SJCRH30 (cell line): ENCODE results near the gene RNH1. TPM values are rescaled to one million over a fixed set of nuclear protein-coding genes. Genes with fewer than 3 reads are reported as not detected.

Experiments used
- DNase-seq, 2 experiments: peaks; one replicate each; pipeline ENCODE4 v3.0.0-alpha.2; 2015 to 2020
- H3K27ac ChIP-seq: fragments of 250-450 bp; sonication (Bioruptor Pico); 2 replicates; pipeline ENCODE4 v1.5.1; 2020; ENCODE audit warnings: mild to moderate bottlenecking, moderate library complexity
- H3K27me3 ChIP-seq: fragments of 250-450 bp; sonication (Bioruptor Pico); 2 replicates; pipeline ENCODE4 v1.5.1; 2020; ENCODE audit warnings: mild to moderate bottlenecking, moderate library complexity
- H3K36me3 ChIP-seq: fragments of 250-450 bp; sonication (Bioruptor Pico); 2 replicates; pipeline ENCODE4 v1.5.1; 2020; ENCODE audit warnings: mild to moderate bottlenecking, moderate library complexity
- H3K4me1 ChIP-seq: fragments of 250-450 bp; sonication (Bioruptor Pico); 2 replicates; pipeline ENCODE4 v1.5.1; 2020; ENCODE audit warnings: mild to moderate bottlenecking, moderate library complexity
- H3K4me3 ChIP-seq: fragments of 250-450 bp; sonication (Bioruptor Pico); 2 replicates; pipeline ENCODE4 v1.5.1; 2020; ENCODE audit warnings: mild to moderate bottlenecking, moderate library complexity
- H3K9me3 ChIP-seq: fragments of 250-450 bp; sonication (Bioruptor Pico); replicated peaks from 2 replicates; pipeline ENCODE4 v1.5.1; 2020; ENCODE audit warnings: mild to moderate bottlenecking, moderate library complexity
- total RNA-seq: library from RNA; depleted of rRNA; stranded (reverse); fragments of >200 nt; shearing (Covaris generic); gene quantifications from 2 replicates; pipeline ENCODE4 v1.2.3, GENCODE V29; 2014

Gene RNH1
- total RNA-seq, 1 experiment from 2014 or later = 84.7 TPM

DNA sequence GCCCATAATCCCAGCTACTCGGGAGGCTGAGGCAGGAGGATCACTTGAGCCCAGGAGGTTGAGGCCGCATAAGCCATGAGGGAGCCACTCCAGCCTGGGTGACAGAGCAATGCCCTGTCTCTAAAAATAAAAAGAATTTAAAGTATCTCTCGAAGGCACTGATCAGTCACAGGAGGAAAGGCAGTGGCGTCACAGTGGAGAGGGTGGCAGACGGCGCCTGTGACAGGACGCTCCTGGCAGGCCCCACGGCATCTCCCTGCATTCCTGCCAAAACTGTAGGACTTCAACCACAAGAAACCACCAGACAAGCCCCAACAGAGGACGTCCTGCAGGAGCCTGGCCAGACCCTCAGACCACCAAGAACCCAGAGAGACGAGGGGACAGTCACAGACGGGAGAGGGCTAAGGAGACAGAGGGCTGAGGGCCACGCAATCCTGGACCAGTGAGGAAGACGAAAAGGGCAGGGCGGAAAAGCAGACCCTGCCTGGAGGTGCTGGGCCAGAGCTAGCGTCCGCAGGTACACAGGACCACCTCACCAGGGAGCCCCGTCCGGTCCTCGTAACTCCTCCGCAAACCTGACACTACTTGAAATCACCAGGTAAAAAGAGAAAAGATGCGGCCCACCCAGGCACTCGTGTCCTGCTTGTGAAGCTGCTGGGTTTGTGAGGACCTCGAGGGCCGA lies 5.9 kb downstream of the RNH1 start:
- Histone ChIP-seq H3K4me1 (0 out of 2 replicates have a peak, but pooled peaks cover 3% of the 10 kb centered on the region), H3K27ac (no peak overlapping the region), H3K36me3 (peaks cover 54% of the 10 kb centered on the region), H3K4me3 (no peak overlapping the region), H3K27me3 (no peaks in the 10 kb centered on the region), H3K9me3 (no peaks in the 10 kb centered on the region; the same call in 1 of the 2 replicates)
- no peak for DNase-seq

DNA sequence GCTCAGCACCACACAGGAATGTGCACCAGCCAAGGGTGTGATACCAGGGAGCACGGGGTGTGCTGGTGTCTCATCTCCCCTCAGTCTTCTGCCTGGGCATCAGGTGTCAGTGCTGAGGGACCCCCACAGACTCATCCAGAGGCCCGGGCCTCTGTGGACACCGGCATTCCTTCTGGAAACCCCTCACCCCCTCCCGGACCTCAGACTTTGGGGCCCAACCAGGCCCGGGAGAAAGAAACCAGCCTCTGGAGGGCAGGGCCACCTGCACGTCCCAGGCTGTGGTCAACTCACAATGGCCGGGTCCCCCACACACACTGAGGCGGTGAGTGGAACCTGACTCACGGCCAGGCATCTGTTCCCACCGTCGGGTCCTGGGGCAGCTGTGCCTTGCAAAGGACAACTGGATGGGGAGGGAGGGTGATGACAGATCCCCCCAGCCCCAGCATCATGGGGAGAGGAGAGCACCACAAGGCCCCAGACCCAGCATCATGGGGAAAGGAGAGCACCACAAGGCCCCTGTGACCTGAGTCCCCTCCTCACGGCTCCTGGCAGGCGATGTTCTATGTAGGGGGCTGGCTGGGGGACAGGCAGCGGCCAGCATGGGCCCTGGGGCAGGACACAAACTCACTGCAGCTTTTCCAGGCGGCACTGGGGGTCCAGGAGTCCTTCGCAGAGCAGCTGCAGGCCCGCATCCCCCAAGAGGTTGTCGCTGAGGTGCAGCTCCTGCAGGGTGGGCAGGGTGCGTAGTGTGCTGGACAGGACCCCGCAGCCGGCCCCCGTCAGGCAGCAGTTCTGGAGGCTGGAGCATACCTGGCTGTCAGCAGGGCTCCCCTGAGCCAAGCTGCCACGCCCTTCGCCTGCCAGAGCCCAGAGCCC lies 7.6 kb downstream of the RNH1 start:
- H3K9me3 ChIP-seq = no peaks in the 10 kb centered on the region; the same call in 1 of the 2 replicates
- H3K27ac ChIP-seq = no peak overlapping the region
- peaks cover 59% of the 10 kb centered on the region for H3K36me3 ChIP-seq
- H3K4me3 ChIP-seq = no peak overlapping the region
- no peak for DNase-seq
- no peaks in the 10 kb centered on the region for H3K27me3 ChIP-seq
- no peaks in the 10 kb centered on the region for H3K4me1 ChIP-seq

DNA sequence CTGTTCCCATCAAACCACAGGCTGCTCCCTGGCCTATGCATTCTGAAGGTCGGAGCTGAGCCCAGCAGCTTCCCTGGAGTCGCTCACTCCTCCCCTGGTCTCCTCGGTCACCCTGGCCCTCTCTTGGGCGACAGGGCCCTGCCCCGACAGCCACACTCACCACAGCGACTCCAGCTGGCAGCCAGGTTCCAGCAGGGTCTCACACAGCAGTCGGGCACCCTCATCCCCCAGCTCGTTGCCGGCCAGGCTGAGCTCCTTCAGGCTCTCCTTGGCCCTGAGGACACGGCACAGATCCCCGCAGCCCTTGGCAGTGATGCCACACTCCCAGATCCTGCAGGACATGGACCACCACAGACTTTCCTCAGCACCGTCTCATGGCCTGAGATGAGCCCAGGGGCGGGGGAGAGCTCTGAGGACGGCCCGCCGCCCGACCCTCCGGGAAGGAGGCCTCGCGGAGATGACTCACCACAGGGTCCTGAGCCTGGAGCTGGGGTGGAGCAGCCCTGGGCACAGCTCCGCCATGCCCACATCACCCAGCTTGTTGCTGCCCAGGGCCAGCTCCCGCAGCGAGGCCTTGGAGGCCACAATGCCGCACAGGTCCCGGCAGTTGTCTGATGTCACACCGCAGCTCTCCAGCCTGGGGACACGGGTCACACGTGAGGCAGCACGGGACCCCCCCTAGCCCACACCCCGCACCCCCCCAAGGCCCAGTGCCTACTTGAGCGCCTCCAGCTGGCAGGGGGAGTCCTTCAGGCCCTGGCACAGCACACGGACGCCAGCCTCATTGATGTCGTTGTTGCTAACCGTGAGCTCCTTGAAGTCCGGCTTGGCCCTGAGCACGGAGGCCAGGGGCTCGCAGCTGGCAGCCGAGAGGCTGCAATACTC lies 8.5 kb downstream of the RNH1 start:
- Histone ChIP-seq H3K9me3 (no peaks in the 10 kb centered on the region; the same call in 1 of the 2 replicates), H3K4me1 (no peaks in the 10 kb centered on the region), H3K27me3 (no peaks in the 10 kb centered on the region), H3K4me3 (no peak overlapping the region), H3K36me3 (peaks cover 63% of the 10 kb centered on the region), H3K27ac (no peak overlapping the region)
- no peak for DNase-seq

DNA sequence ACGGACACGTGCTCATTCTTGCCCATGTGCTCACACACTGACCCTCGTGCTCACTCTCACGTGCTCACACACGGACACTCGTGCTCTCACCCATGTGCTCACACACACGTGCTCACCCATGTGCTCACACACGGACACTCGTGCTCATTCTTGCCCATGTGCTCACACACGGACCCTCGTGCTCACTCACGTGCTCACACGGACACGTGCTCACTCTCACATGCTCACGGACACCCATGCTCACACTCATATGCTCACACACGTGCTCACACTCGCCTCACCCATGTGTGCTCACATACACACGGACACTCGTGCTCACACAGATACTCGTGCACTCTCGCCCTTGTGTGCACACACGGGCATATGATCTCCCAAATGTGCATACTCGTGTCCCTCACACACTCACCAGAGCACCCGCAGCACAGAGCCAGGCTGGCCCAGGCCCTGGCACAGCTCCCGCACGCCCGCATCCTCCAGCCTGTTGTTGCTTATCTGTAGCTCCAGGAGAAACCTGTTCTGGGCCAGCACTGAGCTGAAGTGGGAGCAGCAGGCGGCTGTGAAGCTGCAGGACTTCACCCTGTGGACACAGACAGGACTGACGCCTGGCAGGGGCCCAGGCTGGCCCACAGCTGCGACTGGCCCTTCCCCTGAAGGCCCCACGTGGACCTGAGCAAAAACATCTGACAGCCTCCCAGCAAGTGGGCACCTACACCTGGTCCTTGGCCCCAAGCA lies 9.3 kb downstream of the RNH1 start:
- H3K9me3 ChIP-seq = no peaks in the 10 kb centered on the region; the same call in 1 of the 2 replicates
- peaks cover 64% of the 10 kb centered on the region for H3K36me3 ChIP-seq
- no peaks in the 10 kb centered on the region for H3K4me1 ChIP-seq
- no peak for DNase-seq
- H3K27ac ChIP-seq = no peak overlapping the region
- no peak overlapping the region for H3K4me3 ChIP-seq
- H3K27me3 ChIP-seq = no peaks in the 10 kb centered on the region

DNA sequence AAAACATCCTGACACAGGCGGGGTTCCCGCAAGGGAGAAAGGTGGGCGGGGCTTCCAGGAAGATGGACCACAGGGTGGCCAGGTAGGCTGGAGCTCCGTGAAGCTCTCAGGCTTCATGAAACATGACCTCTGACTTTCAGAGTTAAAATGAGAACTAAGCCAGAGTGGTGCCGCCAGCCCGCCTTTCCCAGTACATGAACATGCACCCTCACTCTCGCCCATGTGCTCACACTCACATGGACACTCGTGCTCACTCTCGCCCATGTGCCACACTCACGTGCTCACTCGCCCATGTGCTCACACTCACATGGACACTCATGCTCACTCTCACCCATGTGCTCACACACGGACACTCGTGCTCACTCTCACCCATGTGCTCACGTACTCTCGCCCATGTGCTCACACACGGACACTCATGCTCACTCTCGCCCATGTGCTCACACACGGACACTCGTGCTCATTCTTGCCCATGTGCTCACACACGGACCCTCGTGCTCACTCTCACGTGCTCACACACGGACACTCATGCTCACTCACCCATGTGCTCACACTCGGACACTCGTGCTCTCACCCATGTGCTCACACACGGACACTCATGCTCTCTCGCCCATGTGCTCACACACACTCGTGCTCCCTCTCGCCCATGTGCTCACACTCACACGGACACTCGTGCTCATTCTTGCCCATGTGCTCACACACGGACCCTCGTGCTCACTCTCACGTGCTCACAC lies 10.0 kb downstream of the RNH1 start:
- peaks cover 64% of the 10 kb centered on the region for H3K36me3 ChIP-seq
- no peak overlapping the region for H3K27ac ChIP-seq
- no peaks in the 10 kb centered on the region; the same call in 1 of the 2 replicates for H3K9me3 ChIP-seq
- no peaks in the 10 kb centered on the region for H3K27me3 ChIP-seq
- no peak for DNase-seq
- no peak overlapping the region for H3K4me3 ChIP-seq
- H3K4me1 ChIP-seq = no peaks in the 10 kb centered on the region

DNA sequence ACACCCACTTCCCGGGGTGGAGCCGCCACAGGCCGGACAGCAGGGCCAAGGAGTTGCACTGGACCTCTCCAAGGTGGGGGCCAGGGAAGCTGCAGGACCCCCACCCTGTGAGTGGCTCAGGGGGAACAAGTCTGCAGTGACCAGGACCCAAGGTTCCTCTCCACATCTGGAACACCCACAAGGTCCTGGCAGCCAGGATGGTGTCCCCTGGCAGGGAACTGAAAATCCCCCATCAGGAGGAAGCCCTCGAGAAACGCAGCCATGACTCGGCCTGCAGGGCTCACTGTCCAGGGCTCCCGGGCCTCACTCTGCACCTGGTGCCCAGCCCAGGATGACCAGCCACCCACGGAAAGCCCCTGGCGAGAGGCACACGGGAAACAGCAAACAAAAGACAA lies 11.5 kb downstream of the RNH1 start:
- Histone ChIP-seq H3K36me3 (peaks cover 52% of the 10 kb centered on the region), H3K27me3 (no peaks in the 10 kb centered on the region), H3K9me3 (no peaks in the 10 kb centered on the region; the same call in 1 of the 2 replicates), H3K4me1 (no peaks in the 10 kb centered on the region), H3K27ac (no peak overlapping the region), H3K4me3 (no peak overlapping the region)
- no peak for DNase-seq

DNA sequence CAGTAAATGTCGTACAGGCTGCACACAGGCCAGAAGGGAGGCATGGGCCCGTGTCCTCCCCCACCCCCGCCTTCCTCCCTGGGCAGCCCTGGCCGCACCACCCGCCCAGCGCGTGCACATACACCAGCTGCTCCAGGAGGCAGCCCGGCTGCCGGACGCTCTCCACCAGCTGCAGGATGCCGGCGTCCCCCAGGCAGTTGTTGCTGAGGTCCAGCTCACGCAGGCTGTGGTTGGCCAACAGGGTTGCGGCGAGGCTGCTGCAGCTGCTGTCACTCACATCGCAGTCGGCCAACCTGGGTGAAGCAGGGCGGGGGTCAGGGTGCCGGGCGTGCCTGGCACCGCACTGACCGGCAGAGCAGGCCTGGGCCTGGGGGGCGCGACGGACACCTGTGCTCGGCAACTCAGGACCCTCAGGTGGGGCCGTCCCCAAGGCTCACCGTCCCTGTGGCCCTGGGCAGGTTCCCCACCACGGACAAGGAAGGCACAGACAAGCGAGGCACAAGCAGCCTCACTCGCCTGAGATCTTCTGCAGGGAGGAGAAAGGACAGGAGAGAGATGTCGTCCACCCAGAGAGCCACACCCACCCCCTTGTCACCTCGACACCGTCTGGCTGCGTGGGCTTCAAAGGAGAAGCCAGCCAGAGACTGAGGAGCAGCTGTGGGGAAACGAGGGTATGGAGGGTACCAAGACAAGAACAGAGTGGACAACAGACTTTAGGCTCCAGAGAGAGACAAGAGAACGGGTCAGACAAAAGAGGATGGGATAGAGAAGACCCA lies 12.1 kb downstream of the RNH1 start:
- Histone ChIP-seq H3K4me1 (no peaks in the 10 kb centered on the region), H3K4me3 (no peak overlapping the region), H3K36me3 (peaks cover 46% of the 10 kb centered on the region), H3K9me3 (no peaks in the 10 kb centered on the region; the same call in 1 of the 2 replicates), H3K27me3 (no peaks in the 10 kb centered on the region), H3K27ac (no peak overlapping the region)
- DNase-seq = peak; percentile 31 to 45

DNA sequence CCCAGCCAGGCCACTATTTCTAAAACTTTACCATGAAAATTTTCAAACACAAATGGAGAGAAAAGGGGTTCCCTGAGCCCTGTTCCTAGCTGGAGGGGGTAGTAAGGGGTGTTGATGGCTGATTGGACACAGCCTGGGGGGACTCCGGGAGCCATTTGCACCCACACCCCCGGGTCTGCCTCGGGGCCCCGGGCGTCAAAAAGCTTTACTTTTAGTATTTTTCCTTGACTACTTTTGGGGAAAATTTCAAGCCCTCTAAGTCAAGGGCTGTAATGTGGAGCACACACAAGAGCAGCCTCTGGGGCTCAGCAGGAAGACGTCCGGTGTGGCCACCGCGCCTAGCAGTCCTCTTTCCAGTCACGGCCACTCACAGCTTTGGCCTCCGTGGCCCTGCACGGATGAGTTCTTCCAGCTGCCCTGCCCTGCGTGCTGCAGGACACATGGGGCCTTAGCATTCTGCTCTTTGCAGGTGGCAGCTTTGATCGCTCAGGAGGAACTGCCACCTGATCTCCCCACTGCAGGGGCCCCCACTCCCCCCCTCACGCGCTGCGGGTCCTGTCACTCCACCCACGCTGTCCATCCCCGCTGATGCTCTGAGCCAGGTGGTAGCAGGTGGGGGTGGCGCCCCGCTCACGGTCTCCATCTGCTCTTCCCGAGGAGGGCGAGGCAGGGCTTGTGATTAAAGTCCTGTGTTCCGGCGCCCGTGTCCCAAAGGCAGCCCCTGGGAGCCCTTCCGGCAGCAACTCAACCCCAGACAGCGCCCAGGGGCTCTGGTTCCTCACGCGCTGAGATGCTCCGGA lies 14.4 kb downstream of the RNH1 start:
- no peak overlapping the region for H3K4me3 ChIP-seq
- peaks cover 23% of the 10 kb centered on the region for H3K36me3 ChIP-seq
- no peaks in the 10 kb centered on the region for H3K27me3 ChIP-seq
- DNase-seq = no peak
- H3K27ac ChIP-seq = no peak overlapping the region
- no peaks in the 10 kb centered on the region; the same call in 1 of the 2 replicates for H3K9me3 ChIP-seq
- H3K4me1 ChIP-seq = no peaks in the 10 kb centered on the region

DNA sequence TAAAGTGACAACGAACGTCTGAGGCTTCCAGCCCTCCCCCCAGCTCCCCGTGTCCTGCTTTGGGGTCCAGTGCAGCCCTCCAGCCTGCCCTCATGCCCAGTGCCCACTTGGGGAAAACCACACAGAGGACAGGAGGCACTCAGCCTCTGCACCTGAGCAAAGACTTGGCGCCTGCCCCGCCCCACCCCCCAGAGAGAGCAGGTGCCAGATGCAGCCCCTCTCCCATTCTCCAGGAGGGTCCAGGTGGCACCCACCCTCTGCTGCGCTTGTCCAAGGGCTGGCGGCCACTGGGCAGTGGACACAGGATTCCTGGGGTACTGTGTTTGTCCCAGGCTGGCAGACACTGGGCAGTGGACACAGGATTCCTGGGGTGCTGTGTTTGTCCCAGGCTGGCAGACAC lies 15.7 kb downstream of the RNH1 start:
- no peak for DNase-seq
- Histone ChIP-seq H3K36me3 (peaks cover 16% of the 10 kb centered on the region), H3K4me3 (no peak overlapping the region), H3K9me3 (no peaks in the 10 kb centered on the region), H3K27me3 (no peaks in the 10 kb centered on the region), H3K27ac (no peak overlapping the region), H3K4me1 (no peaks in the 10 kb centered on the region)

DNA sequence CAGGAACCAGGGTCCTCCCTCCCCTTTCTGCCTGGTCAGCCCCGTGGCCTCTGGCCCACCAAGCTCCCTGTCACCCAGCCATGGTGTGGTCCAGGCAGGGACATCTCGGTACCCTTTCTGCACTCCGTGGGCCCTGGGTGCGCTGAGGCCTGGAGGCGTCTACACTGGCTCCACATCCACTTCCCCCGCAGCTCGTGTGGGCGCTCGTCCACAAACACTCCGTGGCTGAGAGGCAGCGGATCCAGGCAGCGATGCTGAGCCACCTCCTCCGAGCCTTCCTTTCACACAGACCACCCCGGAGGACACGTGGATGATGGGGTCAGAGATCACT lies 16.1 kb downstream of the RNH1 start:
- DNase-seq = no peak
- Histone ChIP-seq H3K9me3 (no peaks in the 10 kb centered on the region), H3K27ac (no peak overlapping the region), H3K4me1 (no peaks in the 10 kb centered on the region), H3K27me3 (no peaks in the 10 kb centered on the region), H3K36me3 (peaks cover 12% of the 10 kb centered on the region), H3K4me3 (no peak overlapping the region)

DNA sequence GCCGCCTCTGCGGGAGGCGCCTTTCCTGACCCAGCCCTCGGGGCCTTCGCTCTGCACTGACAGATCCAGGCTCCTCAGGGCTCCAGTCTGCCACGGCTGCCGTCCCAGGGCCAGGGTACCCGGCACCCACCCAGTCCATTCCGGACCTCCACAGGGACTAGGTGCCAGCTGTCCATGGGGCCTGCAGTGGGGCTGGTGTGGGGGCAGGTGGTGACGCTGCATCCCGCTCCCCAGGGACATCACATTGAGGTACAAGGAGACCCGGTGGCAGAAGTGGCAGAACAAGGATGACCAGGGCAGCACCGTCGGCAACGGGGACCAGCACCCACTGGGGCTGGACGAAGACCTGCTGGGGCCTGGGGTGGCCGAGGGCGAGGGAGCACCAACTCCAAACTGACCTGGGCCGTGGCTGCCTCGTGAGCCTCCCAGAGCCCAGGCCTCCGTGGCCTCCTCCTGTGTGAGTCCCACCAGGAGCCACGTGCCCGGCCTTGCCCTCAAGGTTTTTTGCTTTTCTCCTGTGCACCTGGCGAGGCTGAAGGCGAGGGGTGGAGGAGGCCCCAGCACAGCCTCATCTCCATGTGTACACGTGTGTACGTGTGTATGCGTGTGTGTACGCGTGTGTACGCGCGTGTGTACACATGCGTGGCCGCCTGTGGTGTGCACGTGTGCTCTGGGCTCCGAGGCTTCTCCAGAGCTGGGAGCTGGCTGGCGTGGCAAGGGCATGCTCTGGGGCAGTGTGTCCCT lies 16.7 kb downstream of the RNH1 start:
- Histone ChIP-seq H3K27me3 (no peaks in the 10 kb centered on the region), H3K4me3 (no peak overlapping the region), H3K4me1 (no peaks in the 10 kb centered on the region), H3K36me3 (peaks cover 9% of the 10 kb centered on the region), H3K9me3 (no peaks in the 10 kb centered on the region), H3K27ac (no peak overlapping the region)
- no peak for DNase-seq

DNA sequence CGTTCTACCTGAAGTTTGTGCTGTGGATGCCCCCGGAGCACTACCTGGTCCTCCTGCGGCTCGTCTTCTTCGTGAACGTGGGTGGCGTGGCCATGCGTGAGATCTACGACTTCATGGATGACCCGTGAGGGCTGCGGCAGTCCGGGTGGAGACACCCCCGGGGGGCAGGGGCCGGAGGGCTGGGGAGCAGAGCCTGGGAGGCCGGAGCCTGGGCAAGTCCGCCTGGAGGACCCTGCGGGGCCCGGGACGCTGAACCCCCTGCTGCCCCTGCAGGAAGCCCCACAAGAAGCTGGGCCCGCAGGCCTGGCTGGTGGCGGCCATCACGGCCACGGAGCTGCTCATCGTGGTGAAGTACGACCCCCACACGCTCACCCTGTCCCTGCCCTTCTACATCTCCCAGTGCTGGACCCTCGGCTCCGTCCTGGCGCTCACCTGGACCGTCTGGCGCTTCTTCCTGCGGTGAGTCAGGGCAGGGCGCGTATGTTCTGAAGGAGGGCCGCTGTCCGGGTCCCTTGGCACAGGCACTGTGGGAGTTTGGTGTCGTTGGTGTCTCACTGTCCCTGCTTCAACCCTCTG lies 17.3 kb downstream of the RNH1 start:
- no peak overlapping the region for H3K4me3 ChIP-seq
- no peaks in the 10 kb centered on the region for H3K27me3 ChIP-seq
- H3K27ac ChIP-seq = no peak overlapping the region
- no peaks in the 10 kb centered on the region for H3K9me3 ChIP-seq
- peaks cover 9% of the 10 kb centered on the region for H3K36me3 ChIP-seq
- no peak for DNase-seq
- H3K4me1 ChIP-seq = no peaks in the 10 kb centered on the region
